Measurements from ENCODE around the gene CXorf58.

The CXorf58 gene

DNA sequence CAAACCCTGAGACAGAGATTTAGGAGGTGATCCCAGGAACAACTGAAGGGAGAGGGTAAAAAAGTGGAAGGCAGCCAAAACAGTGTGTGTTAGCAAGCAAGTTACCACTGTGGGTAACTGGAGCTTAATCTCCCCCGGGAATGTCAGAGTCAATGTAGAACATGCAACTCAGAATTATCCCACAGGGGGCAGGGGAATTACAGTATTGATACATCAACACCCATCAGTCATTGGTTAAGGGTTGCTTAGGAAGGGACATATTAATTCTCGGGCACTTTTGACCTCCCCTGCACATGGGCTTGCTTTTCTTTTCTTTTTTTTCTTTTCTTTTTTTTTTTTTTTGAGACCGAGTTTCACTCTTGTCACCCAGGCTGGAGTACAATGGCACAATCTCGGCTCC, 29.3 kb downstream of the CXorf58 start:
- TF ChIP-seq, protein P1, sequence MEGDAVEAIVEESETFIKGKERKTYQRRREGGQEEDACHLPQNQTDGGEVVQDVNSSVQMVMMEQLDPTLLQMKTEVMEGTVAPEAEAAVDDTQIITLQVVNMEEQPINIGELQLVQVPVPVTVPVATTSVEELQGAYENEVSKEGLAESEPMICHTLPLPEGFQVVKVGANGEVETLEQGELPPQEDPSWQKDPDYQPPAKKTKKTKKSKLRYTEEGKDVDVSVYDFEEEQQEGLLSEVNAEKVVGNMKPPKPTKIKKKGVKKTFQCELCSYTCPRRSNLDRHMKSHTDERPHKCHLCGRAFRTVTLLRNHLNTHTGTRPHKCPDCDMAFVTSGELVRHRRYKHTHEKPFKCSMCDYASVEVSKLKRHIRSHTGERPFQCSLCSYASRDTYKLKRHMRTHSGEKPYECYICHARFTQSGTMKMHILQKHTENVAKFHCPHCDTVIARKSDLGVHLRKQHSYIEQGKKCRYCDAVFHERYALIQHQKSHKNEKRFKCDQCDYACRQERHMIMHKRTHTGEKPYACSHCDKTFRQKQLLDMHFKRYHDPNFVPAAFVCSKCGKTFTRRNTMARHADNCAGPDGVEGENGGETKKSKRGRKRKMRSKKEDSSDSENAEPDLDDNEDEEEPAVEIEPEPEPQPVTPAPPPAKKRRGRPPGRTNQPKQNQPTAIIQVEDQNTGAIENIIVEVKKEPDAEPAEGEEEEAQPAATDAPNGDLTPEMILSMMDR (IDR thresholded peaks at IDR 0.05; ENCODE audit: low read length, missing control alignments), result no peak
- H3K4me3 ChIP-seq (replicated peaks; ENCODE audit: low read depth, low read length), result no peak overlapping the region
- DNase-seq (ENCODE audit: low read depth), result no peak

DNA sequence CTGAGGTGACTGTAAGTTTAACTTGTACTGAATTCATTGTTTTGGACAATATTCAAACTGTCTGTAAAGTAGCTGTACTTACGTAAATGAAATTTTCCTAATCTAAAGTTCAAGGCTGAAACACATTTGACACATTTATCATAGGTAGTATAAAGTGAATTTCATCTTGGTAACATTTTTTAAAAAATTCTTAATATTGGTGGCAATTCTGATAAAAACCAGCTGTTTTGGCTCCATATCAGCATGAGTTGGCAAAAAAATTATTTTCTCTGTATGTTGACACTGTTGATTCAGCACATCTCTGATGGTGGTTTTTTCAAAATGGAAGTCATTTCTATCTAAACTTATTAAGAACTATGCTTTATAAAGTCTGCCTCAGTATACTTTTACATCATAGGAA, 30.9 kb downstream of the CXorf58 start:
- TF ChIP-seq, protein P1 (IDR thresholded peaks at IDR 0.05; ENCODE audit: low read length, missing control alignments), result no peak
- peak; percentile 53 for DNase-seq (ENCODE audit: low read depth)
- no peak overlapping the region for H3K4me3 ChIP-seq (replicated peaks; ENCODE audit: low read depth, low read length)

DNA sequence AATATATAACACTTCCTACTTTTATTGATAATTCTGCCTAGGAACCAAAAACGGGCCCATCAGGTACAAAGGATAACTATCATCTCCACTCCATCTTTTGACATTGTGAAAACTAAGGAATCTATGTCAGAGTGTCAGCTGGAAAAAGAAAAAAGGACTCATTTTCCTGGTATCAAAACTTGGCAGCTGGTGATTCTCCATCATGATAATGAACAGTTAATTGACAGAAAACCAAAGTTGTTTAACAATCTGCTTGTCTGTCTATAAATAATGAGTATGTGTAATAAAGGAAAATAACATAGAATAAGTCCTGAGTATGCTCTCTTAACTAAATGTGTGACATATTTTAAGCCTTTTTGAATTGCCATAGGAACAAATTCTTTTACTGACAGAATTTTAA, 31.4 kb downstream of the CXorf58 start:
- no peak overlapping the region for H3K4me3 ChIP-seq (replicated peaks; ENCODE audit: low read depth, low read length)
- TF ChIP-seq, protein P1 (IDR thresholded peaks at IDR 0.05; ENCODE audit: low read length, missing control alignments), result no peak
- no peak for DNase-seq (ENCODE audit: low read depth)

DNA sequence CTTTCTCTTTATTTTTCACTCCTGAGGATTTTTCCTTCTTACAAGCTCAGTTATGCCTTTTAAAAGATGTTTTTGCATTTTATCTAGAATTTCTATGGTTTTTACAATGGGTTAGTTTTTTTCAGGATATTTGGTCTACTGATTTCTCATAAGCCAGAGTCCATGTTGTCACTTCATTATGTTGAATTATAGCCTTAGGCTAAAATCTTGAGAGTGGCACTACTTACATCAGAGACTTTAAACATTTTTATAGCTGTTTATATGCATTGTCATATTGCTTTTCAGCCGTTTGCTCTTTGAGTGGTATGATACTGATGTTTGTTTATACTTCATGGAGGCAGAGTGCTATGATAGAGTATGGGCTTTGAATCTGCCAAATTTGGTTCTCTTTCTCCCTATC, 36.4 kb downstream of the CXorf58 start:
- TF ChIP-seq, protein P1 (IDR thresholded peaks at IDR 0.05; ENCODE audit: low read length, missing control alignments), result no peak
- no peak for DNase-seq (ENCODE audit: low read depth)
- H3K4me3 ChIP-seq (replicated peaks; ENCODE audit: low read depth, low read length), result no peak overlapping the region

DNA sequence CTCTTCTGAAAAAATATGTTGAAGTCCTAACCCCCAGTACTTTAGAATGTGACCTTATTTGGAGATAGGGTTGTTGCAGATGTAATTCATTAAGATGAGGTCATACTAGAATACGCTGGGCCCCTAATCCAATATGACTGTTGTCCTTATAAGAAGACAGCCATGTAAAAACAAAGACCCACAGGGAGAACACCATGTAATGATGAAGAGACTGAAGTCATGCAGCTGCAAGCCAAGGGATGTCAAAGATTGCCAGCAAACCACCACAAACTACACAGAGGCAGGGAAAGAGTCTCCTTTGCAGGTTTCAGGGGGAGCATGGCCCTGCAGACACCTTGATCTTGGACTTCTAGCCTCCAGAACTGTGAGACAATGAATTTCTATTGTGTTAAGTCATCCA, 37.4 kb downstream of the CXorf58 start:
- DNase-seq (ENCODE audit: low read depth), result no peak

DNA sequence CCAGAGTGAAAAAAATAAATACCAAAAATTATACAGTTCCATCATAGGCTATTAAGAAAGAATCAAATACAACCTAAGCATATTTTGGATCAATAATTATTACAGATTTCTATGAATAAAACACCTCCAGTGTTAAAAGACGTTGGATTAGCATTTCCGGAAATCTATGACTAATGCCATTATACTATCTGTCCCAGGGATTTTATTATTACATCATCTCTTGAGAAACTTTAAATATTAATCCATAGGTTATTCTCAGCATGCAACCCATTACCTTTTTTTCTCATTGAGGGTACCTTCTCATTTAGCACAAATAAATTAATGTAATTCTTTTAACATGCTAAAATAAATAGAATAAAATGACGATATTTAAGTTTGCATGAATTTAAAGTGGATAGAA, 44.6 kb downstream of the CXorf58 start:
- no peak overlapping the region for H3K4me3 ChIP-seq (replicated peaks; ENCODE audit: low read depth, low read length)
- no peak for DNase-seq (ENCODE audit: low read depth)
- TF ChIP-seq, protein P1 (IDR thresholded peaks at IDR 0.05; ENCODE audit: low read length, missing control alignments), result no peak

More for the DNA sequence above, 37.4 kb downstream of the CXorf58 start:
- TF ChIP-seq, protein P1 (IDR thresholded peaks at IDR 0.05; ENCODE audit: low read length, missing control alignments), result no peak
- H3K4me3 ChIP-seq (replicated peaks; ENCODE audit: low read depth, low read length), result no peak overlapping the region
